ENCODE measurements around the gene ZNF747. TPM values are rescaled to one million over a fixed set of nuclear protein-coding genes. Genes with fewer than 3 reads are reported as not detected.

Gene ZNF747
- total and polyA plus RNA-seq, 2 donors (not counting 3 experiments of a cell fraction or from before 2014, with no cell fraction given) = 6.4 to 7.2 TPM

- no peak overlapping the region for H3K9ac ChIP-seq (replicated peaks; ENCODE audit: extremely low read depth, insufficient read depth, low read length)
- TF ChIP-seq POLR2AphosphoS5 (IDR thresholded peaks at IDR 0.05; ENCODE audit: insufficient read depth, low read depth, low read length) = no peak
- TF ChIP-seq JUN (IDR thresholded peaks at IDR 0.05; ENCODE audit: borderline replicate concordance, insufficient read depth, insufficient read length, low read depth) = no peak
- no peak for TF ChIP-seq POLR2A (IDR thresholded peaks at IDR 0.05; ENCODE audit: low read depth, low read length)
- no peak for TF ChIP-seq GATA2 (IDR thresholded peaks at IDR 0.05; ENCODE audit: insufficient read depth, insufficient read length, low read depth, low read length)
- no peak for TF ChIP-seq FOS (IDR thresholded peaks at IDR 0.05; ENCODE audit: borderline replicate concordance, insufficient read depth, low read length)
- no peak for TF ChIP-seq EZH2 (IDR thresholded peaks at IDR 0.05; ENCODE audit: borderline replicate concordance, low read depth, low read length, severe bottlenecking)
- TF ChIP-seq MYC (IDR thresholded peaks at IDR 0.05; ENCODE audit: low read depth, low read length) = no peak
- no peak for TF ChIP-seq MAX (IDR thresholded peaks at IDR 0.05; ENCODE audit: insufficient read depth, insufficient read length)
- TF ChIP-seq CTCF (IDR thresholded peaks at IDR 0.05; ENCODE audit: extremely low read depth in 1 of 2, insufficient read depth in 1 of 2, low read depth in 1 of 2, low read length in 2 of 2) = no peak
- no peaks in the 10 kb centered on the region for H3K36me3 ChIP-seq (ENCODE audit: control insufficient read depth in 2 of 2, extremely low read depth in 1 of 2, insufficient read depth in 2 of 2, low read length in 2 of 2)
- POLR2A ChIA-PET = no interaction called here
- no peak for FAIRE-seq
- intact Hi-C loops (cut with micrococcal nuclease) (no loop called here), dilution Hi-C loops (cut with MboI; ENCODE audit: extremely low pct_ligation_motif_present, low sequenced_read_pairs) (no loop called here)
- no peaks in the 10 kb centered on the region for H3K79me2 ChIP-seq (ENCODE audit: control insufficient read depth, insufficient read depth, low read length)
- H3K9me1 ChIP-seq (replicated peaks; ENCODE audit: control insufficient read depth, extremely low read depth, insufficient read depth, low read length) = no peaks in the 10 kb centered on the region
- H4K20me1 ChIP-seq (replicated peaks; ENCODE audit: control insufficient read depth, extremely low read depth, insufficient read depth, low read length) = no peaks in the 10 kb centered on the region
- H3K27me3 ChIP-seq (ENCODE audit: control insufficient read depth in 2 of 2, insufficient read depth in 2 of 2, low read length in 2 of 2) = peaks cover 0 to 4% of the 10 kb centered on the region in 2 experiments
- CTCF ChIA-PET = interaction anchor here (2.4 kb wide), 1 partner anchor 12 kb away, joined by 10 read pairs; the partner anchor contains the start of gene ZNF764
- no TSS peak for BruUV-seq (replicated peaks)
- H3K4me1 ChIP-seq (ENCODE audit: control insufficient read depth, extremely low read depth, insufficient read depth, low read length) = peaks cover 16% of the 10 kb centered on the region
- no peak overlapping the region for H3K4me2 ChIP-seq (ENCODE audit: insufficient read depth, low read length)
- no peak overlapping the region for H3K4me3 ChIP-seq (replicated peaks in 1 of 3; ENCODE audit: insufficient read depth in 1 of 3, low read depth in 1 of 3, low read length in 3 of 3)
- H2AFZ ChIP-seq (ENCODE audit: low read depth, low read length) = no peak overlapping the region
- no peak overlapping the region for H3K27ac ChIP-seq (ENCODE audit: insufficient read depth, low read depth, low read length)
- no peaks in the 10 kb centered on the region for H3K9me3 ChIP-seq (replicated peaks; ENCODE audit: control insufficient read depth, insufficient read depth, low read length)
- DNase-seq (ENCODE audit: low read depth, low spot score) = no peak
These were observed 35.3 kb upstream of the ZNF747 start for GRCh38 chr16:30569746-30570635.
